Measurements from ENCODE around the gene KLK13. TPM values are rescaled to one million over a fixed set of nuclear protein-coding genes. Genes with fewer than 3 reads are reported as not detected.

The KLK13 gene
- total RNA-seq, 1 donor from 2014 or later, result not detected

GRCh38 chr19:51060973-51061372, 3.9 kb downstream of the KLK13 start:
- no peaks in the 10 kb centered on the region for H3K9me3 ChIP-seq
- no peak for ATAC-seq

GRCh38 chr19:51060336-51060735, 4.6 kb downstream of the KLK13 start:
- ATAC-seq (no peak), DNase-seq (no peak)
- H3K27me3 ChIP-seq, result peaks cover 36% of the 10 kb centered on the region
- H3K4me3 ChIP-seq, result no peak overlapping the region
- no peak for TF ChIP-seq CTCF (IDR thresholded peaks at IDR 0.05)
- no peaks in the 10 kb centered on the region for H3K36me3 ChIP-seq
- no peaks in the 10 kb centered on the region for H3K9me3 ChIP-seq
- intact Hi-C loops (cut with DNase I), result no loop called here
- no peak overlapping the region for H3K27ac ChIP-seq
- H3K4me1 ChIP-seq, result no peaks in the 10 kb centered on the region

More at GRCh38 chr19:51060973-51061372, 3.9 kb downstream of the KLK13 start:
- no peak for TF ChIP-seq CTCF (IDR thresholded peaks at IDR 0.05)
- intact Hi-C loops (cut with DNase I), result no loop called here
- H3K4me3 ChIP-seq, result no peak overlapping the region
- no peaks in the 10 kb centered on the region for H3K4me1 ChIP-seq
- no peak overlapping the region for H3K27ac ChIP-seq
- no peak for DNase-seq
- peaks cover 43% of the 10 kb centered on the region for H3K27me3 ChIP-seq
- no peaks in the 10 kb centered on the region for H3K36me3 ChIP-seq

GRCh38 chr19:51059715-51060114, 5.2 kb downstream of the KLK13 start:
- intact Hi-C loops (cut with DNase I), result no loop called here
- no peak for DNase-seq
- no peak for ATAC-seq
- Histone ChIP-seq H3K36me3 (no peaks in the 10 kb centered on the region), H3K27ac (no peak overlapping the region), H3K4me3 (no peak overlapping the region), H3K9me3 (no peaks in the 10 kb centered on the region), H3K4me1 (no peaks in the 10 kb centered on the region), H3K27me3 (peaks cover 30% of the 10 kb centered on the region)
- no peak for TF ChIP-seq CTCF (IDR thresholded peaks at IDR 0.05)

GRCh38 chr19:51055866-51056265, 9.0 kb downstream of the KLK13 start:
- intact Hi-C loops (cut with DNase I), result no loop called here
- ATAC-seq, result no peak
- DNase-seq, result no peak
- H3K9me3 ChIP-seq, result no peaks in the 10 kb centered on the region
- no peaks in the 10 kb centered on the region for H3K36me3 ChIP-seq
- H3K4me3 ChIP-seq, result no peak overlapping the region
- H3K27ac ChIP-seq, result no peak overlapping the region
- no peak for TF ChIP-seq CTCF (IDR thresholded peaks at IDR 0.05)
- peaks cover 19% of the 10 kb centered on the region for H3K27me3 ChIP-seq
- H3K4me1 ChIP-seq, result no peaks in the 10 kb centered on the region

- no peak for ATAC-seq
- Histone ChIP-seq H3K4me3 (no peak overlapping the region), H3K4me1 (no peaks in the 10 kb centered on the region), H3K36me3 (no peaks in the 10 kb centered on the region), H3K9me3 (no peaks in the 10 kb centered on the region), H3K27ac (no peak overlapping the region), H3K27me3 (peaks cover 11% of the 10 kb centered on the region)
- no peak for TF ChIP-seq CTCF (IDR thresholded peaks at IDR 0.05)
- intact Hi-C loops (cut with DNase I), result no loop called here
- DNase-seq, result no peak
Measured at GRCh38 chr19:51047031-51047335, 17.9 kb downstream of the KLK13 start.

GRCh38 chr19:51044327-51044726, 20.6 kb downstream of the KLK13 start:
- DNase-seq (no peak), ATAC-seq (no peak)
- Histone ChIP-seq H3K36me3 (no peaks in the 10 kb centered on the region), H3K27ac (no peak overlapping the region), H3K4me1 (no peaks in the 10 kb centered on the region), H3K4me3 (no peak overlapping the region), H3K9me3 (no peaks in the 10 kb centered on the region), H3K27me3 (peaks cover 11% of the 10 kb centered on the region)
- no peak for TF ChIP-seq CTCF (IDR thresholded peaks at IDR 0.05)
- intact Hi-C loops (cut with DNase I), result no loop called here
